HCT116 (cell line): ENCODE measurements around the gene NAV1. TPM values are rescaled to one million over a fixed set of nuclear protein-coding genes. Genes with fewer than 3 reads are reported as not detected.

Source experiments
- ATAC-seq: fragments of 200-7000 bp; cut with Tn5 transposase; 2 replicates; pipeline ENCODE4 v1.9.1; 2020; ENCODE audit warnings: mild to moderate bottlenecking, moderate library complexity
- BruUV-seq: library from RNA; stranded (reverse); fragments of 400-500 nt; replicated peaks from 2 replicates; lab custom pipeline; 2021; lab: Mats Ljungman, UMichigan
- CTCF ChIA-PET: fragments of 300-600 bp; sonication (Branson Sonifier 250); formaldehyde crosslinking; loops from one replicate; lab custom pipeline; 2021; ENCODE audit warnings: antibody characterized with exemption; lab: Charles Lee
- POLR2A ChIA-PET: fragments of 300-600, 350-600 bp; sonication (Branson Sonifier 250); formaldehyde crosslinking; loops from one replicate; lab custom pipeline; 2021; ENCODE audit warnings: antibody characterized with exemption; lab: Charles Lee
- RAD21 ChIA-PET, 2 experiments: fragments of 300-600 bp; sonication (Branson Sonifier 250); formaldehyde crosslinking; loops; one replicate each; lab custom pipeline; 2023; ENCODE audit warnings: low total read pairs in 2 of 2; ENCODE audit not compliant: uncharacterized antibody in 2 of 2, unreplicated experiment in 2 of 2, low non-redundant PET in 1 of 2; lab: Charles Lee
- DNase-seq: peaks from one replicate; pipeline ENCODE4 v3.0.0-alpha.2; 2010; ENCODE audit warnings: low read depth, low spot score
- H2AFZ ChIP-seq: fragments of 200-600 bp; shearing (Covaris generic), sonication (generic); 2 replicates; pipeline ENCODE4 v1.6.1; 2017; ENCODE audit warnings: low read depth, mixed run types, mixed read lengths, antibody characterized with exemption, low read length; ENCODE audit not compliant: poor library complexity, severe bottlenecking
- H3K27ac ChIP-seq: 2 replicates; pipeline ENCODE4 v1.5.1; 2012; ENCODE audit warnings: low read depth, low read length
- H3K27me3 ChIP-seq: fragments of 200-600 bp; sonication (generic); 2 replicates; pipeline ENCODE4 v1.6.1; 2016; ENCODE audit warnings: mixed run types, low read length, mixed read lengths; ENCODE audit not compliant: insufficient read depth
- H3K36me3 ChIP-seq, 2 experiments: fragments of 200-500 bp in 1 of 2; fragments of 200-600 bp in 1 of 2; sonication (Bioruptor generic) in 1 of 2; sonication (generic) in 1 of 2; 2 replicates each; pipeline versions ENCODE4 v1.5.1 to v1.6.1; 2014 to 2016; ENCODE audit warnings: low read length in 2 of 2, inconsistent platforms in 1 of 2, mixed read lengths in 1 of 2, mixed run types in 1 of 2; ENCODE audit not compliant: insufficient read depth in 2 of 2, control insufficient read depth in 1 of 2
- H3K4me1 ChIP-seq, 2 experiments: fragments of 200-600 bp in 1 of 2; sonication (generic) in 1 of 2; 2 replicates each; pipeline versions ENCODE4 v1.5.1 to v1.6.1; 2012 to 2017; ENCODE audit warnings: low read length in 2 of 2, inconsistent platforms in 1 of 2, mild to moderate bottlenecking in 1 of 2, mixed read lengths in 1 of 2, mixed run types in 1 of 2, moderate library complexity in 1 of 2; ENCODE audit not compliant: insufficient read depth in 2 of 2, control insufficient read depth in 1 of 2
- H3K4me2 ChIP-seq: fragments of 200-600 bp; sonication (generic); 2 replicates; pipeline ENCODE4 v1.6.1; 2017; ENCODE audit warnings: mixed run types, low read length, mixed read lengths
- H3K4me3 ChIP-seq, 2 experiments: fragments of 200-600 bp in 1 of 2; sonication (generic) in 1 of 2; replicated peaks in 1 of 2; 2 replicates each; pipeline ENCODE4 v1.5.1; 2011 to 2016; ENCODE audit warnings: low read length in 2 of 2, control low read depth in 1 of 2, low read depth in 1 of 2, mild to moderate bottlenecking in 1 of 2, mixed read lengths in 1 of 2, mixed run types in 1 of 2
- H3K79me2 ChIP-seq: fragments of 200-600 bp; sonication (generic); 2 replicates; pipeline ENCODE4 v1.6.1; 2017; ENCODE audit warnings: mild to moderate bottlenecking, mixed run types, low read length, moderate library complexity, mixed read lengths; ENCODE audit not compliant: insufficient read depth
- H3K9ac ChIP-seq: fragments of 200-600 bp; sonication (generic); 2 replicates; pipeline ENCODE4 v1.6.1; 2016; ENCODE audit warnings: low read length, mixed read lengths
- H3K9me2 ChIP-seq: fragments of 200-600 bp; sonication (generic), shearing (Covaris generic); 2 replicates; pipeline ENCODE4 v1.6.1; 2017; ENCODE audit warnings: mixed run types, mild to moderate bottlenecking, moderate library complexity; ENCODE audit not compliant: insufficient read depth
- H3K9me3 ChIP-seq, 2 experiments: fragments of 200-500 bp in 1 of 2; fragments of 200-600 bp in 1 of 2; sonication (Bioruptor generic) in 1 of 2; sonication (generic) in 1 of 2; 2 replicates each; pipeline ENCODE4 v1.6.1; 2014 to 2017; ENCODE audit warnings: low read length in 2 of 2, mixed read lengths in 2 of 2, inconsistent platforms in 1 of 2, low read depth in 1 of 2, mild to moderate bottlenecking in 1 of 2, mixed run types in 1 of 2, moderate library complexity in 1 of 2; ENCODE audit not compliant: control insufficient read depth in 1 of 2, insufficient read depth in 1 of 2
- H4K20me1 ChIP-seq: fragments of 200-600 bp; sonication (generic), shearing (Covaris generic); 2 replicates; pipeline ENCODE4 v1.6.1; 2017; ENCODE audit warnings: mixed run types, mild to moderate bottlenecking, moderate library complexity; ENCODE audit not compliant: insufficient read depth
- EZH2phosphoT487 ChIP-seq: fragments of 200-600 bp; IDR thresholded peaks from 2 replicates; pipeline ENCODE4 v1.6.1; 2018; ENCODE audit warnings: antibody characterized with exemption, borderline replicate concordance
- POLR2A ChIP-seq: IDR thresholded peaks from 2 replicates; pipeline ENCODE4 v1.7.0; 2011; ENCODE audit warnings: borderline replicate concordance; ENCODE audit not compliant: insufficient read depth, insufficient read length; ENCODE audit errors: extremely low read depth
- POLR2AphosphoS5 ChIP-seq: IDR thresholded peaks from 2 replicates; pipeline ENCODE4 v1.6.1; 2011; ENCODE audit warnings: mild to moderate bottlenecking, low read depth, low read length, moderate library complexity
- RAD21 ChIP-seq: IDR thresholded peaks from 2 replicates; pipeline ENCODE4 v1.6.1; 2012; ENCODE audit warnings: low read depth, mild to moderate bottlenecking
- REST ChIP-seq: IDR thresholded peaks from 2 replicates; pipeline ENCODE4 v1.6.1; 2012; ENCODE audit warnings: low read depth
- TCF7L2 ChIP-seq: IDR thresholded peaks from 2 replicates; pipeline ENCODE4 v1.7.0; 2011; ENCODE audit warnings: borderline replicate concordance, inconsistent platforms; ENCODE audit not compliant: insufficient read depth, insufficient read length; ENCODE audit errors: extremely low read depth
- YY1 ChIP-seq: IDR thresholded peaks from 2 replicates; pipeline ENCODE4 v1.6.1; 2011; ENCODE audit warnings: low read length, low read depth, moderate library complexity, mild to moderate bottlenecking; ENCODE audit not compliant: insufficient replicate concordance; ENCODE audit errors: extremely low read depth
- ZNF274 ChIP-seq: fragments of 200-500 bp; sonication (Bioruptor generic); IDR thresholded peaks from 2 replicates; pipeline ENCODE4 v1.6.1; 2014; ENCODE audit warnings: mild to moderate bottlenecking, low read depth, low read length, inconsistent platforms
- intact Hi-C: fragments of 100-400 bp; cut with micrococcal nuclease; formaldehyde crosslinking; loops from 2 replicates; pipeline ENCODE4 v1.10.0; 2022
- total RNA-seq: library from RNA; stranded (reverse); gene quantifications from one replicate; pipeline ENCODE4 v1.2.1, GENCODE V29; 2021; ENCODE audit not compliant: unreplicated experiment

Gene NAV1
- total RNA-seq, 1 experiment from 2014 or later, result 22.8 TPM

DNA sequence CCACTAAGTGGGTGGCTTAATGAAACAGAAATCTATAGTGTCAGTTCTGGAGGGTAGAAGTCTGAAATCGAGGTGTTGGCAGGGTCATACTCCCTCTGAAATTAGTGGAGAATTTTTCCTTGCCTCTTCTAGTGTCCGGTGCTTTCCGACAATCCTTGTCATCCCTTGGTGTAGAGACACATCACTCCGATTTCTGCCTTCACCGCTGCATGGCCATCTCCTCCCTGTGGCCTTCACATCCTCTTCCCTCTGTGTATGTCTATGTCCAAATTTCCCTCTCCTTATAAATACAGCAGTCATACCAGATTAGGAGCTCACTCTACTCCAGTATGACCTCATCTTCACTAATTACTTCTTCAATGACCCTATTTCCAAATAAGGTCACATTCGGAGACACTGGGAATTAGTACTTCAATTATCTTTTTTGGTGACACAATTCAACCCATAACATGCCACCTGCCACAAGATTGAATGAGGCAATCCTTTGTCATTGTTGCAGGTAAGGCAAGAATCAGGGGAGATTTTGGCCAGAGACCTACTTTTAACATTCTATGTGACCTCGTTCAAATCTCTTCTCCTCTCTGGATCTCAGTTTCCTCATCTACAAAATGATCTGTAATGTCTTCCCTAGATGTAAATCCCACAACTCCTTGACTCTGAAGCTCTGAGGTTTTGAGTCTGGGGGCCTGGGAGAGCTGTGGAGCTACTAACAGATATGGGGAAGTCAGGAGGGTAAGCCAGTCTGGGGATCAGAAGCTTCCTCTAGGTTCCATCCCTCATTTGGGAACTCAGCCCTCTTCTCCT is 16.1 kb downstream of the NAV1 start:
- H3K9me3 ChIP-seq, result no peaks in the 10 kb centered on the region
- no TSS peak for BruUV-seq
- ATAC-seq (no peak), DNase-seq (no peak)
- TF ChIP-seq REST (no peak), POLR2AphosphoS5 (no peak)
- H2AFZ ChIP-seq, result no peak overlapping the region
- no peaks in the 10 kb centered on the region for H3K27me3 ChIP-seq
- H3K9ac ChIP-seq, result no peak overlapping the region
- no peak overlapping the region for H3K4me2 ChIP-seq
- POLR2A ChIA-PET, result no interaction called here
- intact Hi-C loops, result no loop called here
- H3K27ac ChIP-seq, result no peak overlapping the region
- H3K4me3 ChIP-seq, result no peak overlapping the region
- CTCF ChIA-PET, result interaction anchor here (1.3 kb wide), 1 partner anchor 238 kb away, joined by 3 read pairs; no protein-coding TSS in a partner anchor
- no peaks in the 10 kb centered on the region for H4K20me1 ChIP-seq
- H3K4me1 ChIP-seq, result peaks cover 2 to 26% of the 10 kb centered on the region in 2 experiments; a peak in 3 of 4 replicates
- RAD21 ChIA-PET, result no interaction called here
- H3K79me2 ChIP-seq, result no peaks in the 10 kb centered on the region
- no peaks in the 10 kb centered on the region for H3K9me2 ChIP-seq
- no peaks in the 10 kb centered on the region for H3K36me3 ChIP-seq

DNA sequence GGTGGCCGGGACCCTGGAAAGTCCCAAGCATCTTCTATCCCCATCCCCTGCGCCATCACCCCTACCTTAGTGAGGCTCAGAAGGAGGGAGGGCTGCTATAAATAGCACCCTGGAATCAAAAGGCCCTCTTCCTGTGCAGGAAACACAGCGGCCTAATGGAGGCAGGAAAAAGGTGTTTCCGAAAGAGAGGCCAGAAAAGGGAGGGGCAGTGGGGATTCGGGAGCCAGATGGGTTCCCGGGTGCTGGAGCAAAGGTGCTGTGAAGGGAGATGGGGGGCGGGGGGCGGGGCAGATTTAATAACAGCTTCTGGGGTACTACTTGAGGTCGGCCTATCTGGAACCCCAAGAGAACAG is 16.6 kb downstream of the NAV1 start:
- no peak overlapping the region for H3K4me2 ChIP-seq
- H4K20me1 ChIP-seq, result no peaks in the 10 kb centered on the region
- H3K27me3 ChIP-seq, result no peaks in the 10 kb centered on the region
- CTCF ChIA-PET, result interaction anchor here (1.3 kb wide), 1 partner anchor 237 kb away, joined by 3 read pairs; no protein-coding TSS in a partner anchor
- H3K9me2 ChIP-seq, result no peaks in the 10 kb centered on the region
- TF ChIP-seq YY1 (no peak), RAD21 (no peak), POLR2A (no peak), EZH2phosphoT487 (no peak), ZNF274 (no peak), POLR2AphosphoS5 (no peak), REST (no peak), TCF7L2 (no peak)
- no peak for DNase-seq
- ATAC-seq, result no peak
- H3K27ac ChIP-seq, result no peak overlapping the region
- no peak overlapping the region for H2AFZ ChIP-seq
- no peaks in the 10 kb centered on the region for H3K79me2 ChIP-seq
- intact Hi-C loops, result no loop called here
- no peak overlapping the region for H3K9ac ChIP-seq
- POLR2A ChIA-PET, result no interaction called here
- no peaks in the 10 kb centered on the region for H3K9me3 ChIP-seq
- peaks cover 2 to 27% of the 10 kb centered on the region in 2 experiments; a peak in 3 of 4 replicates for H3K4me1 ChIP-seq
- BruUV-seq, result no TSS peak
- H3K36me3 ChIP-seq, result no peaks in the 10 kb centered on the region
- RAD21 ChIA-PET, result no interaction called here
- no peak overlapping the region for H3K4me3 ChIP-seq
